Karpas-422 (cell line): Measurements from ENCODE around the gene HSF2BP. TPM values are rescaled to one million over a fixed set of nuclear protein-coding genes. Genes with fewer than 3 reads are reported as not detected.
"Not testable (repeated sequence)": the region's sequence is repeated elsewhere in the genome, so short reads cannot be mapped to it uniquely, and the experiment has no call there.

Experiments used
- DNase-seq: peaks from one replicate; pipeline ENCODE4 v3.0.0-alpha.2; 2015
- H2AFZ ChIP-seq: fragments of 200-600 bp; sonication (generic); 2 replicates; pipeline ENCODE4 v1.6.1; 2014; ENCODE audit warnings: antibody characterized with exemption, low read length, mixed read lengths
- H3K27ac ChIP-seq: fragments of 200-600 bp; sonication (generic); 2 replicates; pipeline ENCODE4 v1.5.1; 2014; ENCODE audit warnings: mild to moderate bottlenecking, low read length, moderate library complexity
- H3K27me3 ChIP-seq: fragments of 200-600 bp; sonication (generic); 2 replicates; pipeline ENCODE4 v1.6.1; 2014; ENCODE audit warnings: low read length, mixed read lengths
- H3K36me3 ChIP-seq: fragments of 200-600 bp; sonication (generic); 2 replicates; pipeline ENCODE4 v1.6.1; 2014; ENCODE audit warnings: low read length, mixed read lengths; ENCODE audit not compliant: insufficient read depth
- H3K4me1 ChIP-seq: fragments of 200-600 bp; sonication (generic); 2 replicates; pipeline ENCODE4 v1.6.1; 2014; ENCODE audit warnings: mild to moderate bottlenecking, low read length, mixed read lengths
- H3K4me2 ChIP-seq: fragments of 200-600 bp; sonication (generic); 2 replicates; pipeline ENCODE4 v1.6.1; 2014; ENCODE audit warnings: low read length, low read depth, mild to moderate bottlenecking; ENCODE audit not compliant: poor library complexity, severe bottlenecking
- H3K4me3 ChIP-seq: fragments of 200-600 bp; sonication (generic); 2 replicates; pipeline ENCODE4 v1.5.1; 2014; ENCODE audit warnings: mild to moderate bottlenecking, antibody characterized with exemption, low read length, mixed read lengths
- H3K79me2 ChIP-seq: fragments of 200-600 bp; sonication (generic); 2 replicates; pipeline ENCODE4 v1.6.1; 2014; ENCODE audit warnings: mild to moderate bottlenecking, low read length, mixed read lengths
- H3K9ac ChIP-seq: fragments of 200-600 bp; sonication (generic); 2 replicates; pipeline ENCODE4 v1.6.0; 2014; ENCODE audit warnings: low read length
- H3K9me2 ChIP-seq: fragments of 200-600 bp; sonication (generic), shearing (Covaris generic); replicated peaks from 2 replicates; pipeline ENCODE4 v1.6.0; 2014; ENCODE audit warnings: mild to moderate bottlenecking, low read length, moderate library complexity; ENCODE audit not compliant: insufficient read depth
- H3K9me3 ChIP-seq: fragments of 300-700, 200-600 bp; sonication (generic); 2 replicates; pipeline ENCODE4 v1.6.1; 2014; ENCODE audit warnings: low read length, mixed read lengths
- H4K20me1 ChIP-seq: fragments of 200-600 bp; sonication (generic); 2 replicates; pipeline ENCODE4 v1.6.1; 2014; ENCODE audit warnings: mild to moderate bottlenecking, antibody characterized with exemption, low read length, low read depth; ENCODE audit not compliant: insufficient read depth
- total RNA-seq: library from RNA; depleted of rRNA; stranded (reverse); fragments of >200 nt; shearing (Covaris generic); gene quantifications from 2 replicates; pipeline ENCODE4 v1.2.3, GENCODE V29; 2014; ENCODE audit warnings: low replicate concordance

Gene HSF2BP
- total RNA-seq, 1 experiment from 2014 or later: 0.67 TPM

DNA sequence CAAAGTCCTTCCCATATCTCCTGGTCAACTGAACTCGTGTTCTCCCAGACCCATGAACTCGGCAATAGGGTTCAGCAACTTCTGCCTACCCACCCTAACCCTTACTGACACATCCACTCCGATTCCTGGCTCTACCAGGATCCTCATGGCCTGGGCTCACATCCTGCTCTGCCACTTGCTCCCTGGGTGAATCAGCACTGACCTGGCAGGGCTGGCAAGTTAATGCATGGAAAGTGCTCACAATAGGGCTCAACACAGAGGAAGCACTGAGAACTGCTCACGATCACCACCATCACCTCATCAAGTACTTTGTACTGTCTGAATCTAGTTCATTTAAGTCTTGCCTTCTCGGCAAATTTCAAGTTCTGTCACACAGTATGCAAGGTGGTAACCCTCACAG lies 96.8 kb downstream of the HSF2BP start:
- H3K4me3 ChIP-seq, H3K27me3 ChIP-seq, H3K9ac ChIP-seq, H4K20me1 ChIP-seq, H3K36me3 ChIP-seq, H3K9me2 ChIP-seq, H2AFZ ChIP-seq, H3K79me2 ChIP-seq, H3K4me1 ChIP-seq, H3K4me2 ChIP-seq, DNase-seq, H3K9me3 ChIP-seq, H3K27ac ChIP-seq: not testable (repeated sequence)

DNA sequence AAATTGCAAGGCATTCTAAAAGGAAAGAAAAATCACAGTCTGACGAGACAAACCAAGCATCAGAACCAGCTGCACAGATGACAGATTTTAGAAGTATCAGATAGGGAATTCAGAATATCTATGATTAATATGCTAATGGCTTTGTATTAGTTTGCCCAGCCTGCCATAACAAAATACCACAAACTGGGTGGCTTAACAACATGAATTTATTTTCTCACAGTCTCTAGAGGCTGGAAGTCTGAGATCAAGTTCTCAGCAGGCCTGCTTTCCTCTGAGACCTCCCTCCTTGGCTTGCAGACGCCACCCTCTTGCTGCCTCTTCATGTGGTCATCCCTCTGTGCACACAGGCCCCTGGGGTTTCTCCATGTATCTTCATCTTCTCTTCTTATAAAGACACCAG lies 118.7 kb downstream of the HSF2BP start:
- not testable (repeated sequence) for H3K79me2 ChIP-seq, H3K4me3 ChIP-seq, H3K9me3 ChIP-seq, H3K9me2 ChIP-seq, H3K27ac ChIP-seq, H4K20me1 ChIP-seq, H3K4me2 ChIP-seq, DNase-seq, H3K9ac ChIP-seq, H3K36me3 ChIP-seq, H3K4me1 ChIP-seq, H2AFZ ChIP-seq, H3K27me3 ChIP-seq

- H3K9me3 ChIP-seq, H3K4me2 ChIP-seq, H3K27ac ChIP-seq, H3K79me2 ChIP-seq, H3K9ac ChIP-seq, H3K4me1 ChIP-seq, DNase-seq, H3K36me3 ChIP-seq, H3K4me3 ChIP-seq, H3K9me2 ChIP-seq, H2AFZ ChIP-seq, H4K20me1 ChIP-seq, H3K27me3 ChIP-seq: not testable (repeated sequence)
These were observed 136.7 kb downstream of the HSF2BP start for GRCh38 chr21:43522495-43523131.

GRCh38 chr21:43517701-43518100 lies 141.6 kb downstream of the HSF2BP start:
- not testable (repeated sequence) for H3K27ac ChIP-seq, H3K27me3 ChIP-seq, H4K20me1 ChIP-seq, H3K79me2 ChIP-seq, H2AFZ ChIP-seq, H3K9ac ChIP-seq, H3K9me2 ChIP-seq, H3K4me3 ChIP-seq, H3K4me1 ChIP-seq, H3K4me2 ChIP-seq, DNase-seq, H3K36me3 ChIP-seq, H3K9me3 ChIP-seq

- H3K4me3 ChIP-seq, H3K9me3 ChIP-seq: not testable (repeated sequence)
These were observed 142.2 kb downstream of the HSF2BP start for GRCh38 chr21:43516860-43517627.

DNA sequence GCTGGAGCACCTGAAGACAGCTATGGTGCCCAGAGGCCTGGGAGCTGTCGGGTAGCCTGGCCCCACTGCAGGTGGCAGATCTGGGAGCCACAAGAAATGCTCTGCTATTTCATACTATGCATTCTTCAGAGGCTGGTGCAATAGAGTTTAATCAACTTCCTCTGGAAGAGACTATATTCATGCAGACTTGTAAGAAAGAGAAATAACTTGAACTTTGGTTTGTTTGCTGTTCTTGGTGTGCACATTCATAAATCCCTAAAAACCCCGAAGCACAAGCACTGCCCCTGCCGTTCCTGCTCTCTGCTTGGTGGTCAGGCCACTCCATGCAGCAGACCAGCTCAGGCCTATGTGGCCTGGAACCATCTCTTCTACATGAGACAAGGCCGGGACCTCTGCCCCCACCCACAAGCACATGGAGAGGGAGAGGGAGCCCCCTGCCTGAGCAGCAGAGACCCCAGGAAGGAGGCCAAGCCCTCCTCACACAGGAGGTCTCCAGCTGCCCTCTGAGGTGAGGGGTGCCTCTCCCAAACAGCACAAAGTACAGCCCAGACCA lies 142.9 kb downstream of the HSF2BP start:
- H3K4me1 ChIP-seq, H3K9ac ChIP-seq, H4K20me1 ChIP-seq, H3K79me2 ChIP-seq, H2AFZ ChIP-seq, DNase-seq, H3K36me3 ChIP-seq, H3K27ac ChIP-seq, H3K4me3 ChIP-seq, H3K9me2 ChIP-seq, H3K4me2 ChIP-seq, H3K9me3 ChIP-seq, H3K27me3 ChIP-seq: not testable (repeated sequence)

More at GRCh38 chr21:43516860-43517627, 142.2 kb downstream of the HSF2BP start:
- not testable (repeated sequence) for H3K79me2 ChIP-seq, H3K9me2 ChIP-seq, H2AFZ ChIP-seq, H3K36me3 ChIP-seq, H3K27me3 ChIP-seq, H3K4me1 ChIP-seq, H3K4me2 ChIP-seq, H4K20me1 ChIP-seq, DNase-seq, H3K27ac ChIP-seq, H3K9ac ChIP-seq

GRCh38 chr21:43514834-43515233 lies 144.5 kb downstream of the HSF2BP start:
- not testable (repeated sequence) for H3K9me2 ChIP-seq, H3K27me3 ChIP-seq, DNase-seq, H3K79me2 ChIP-seq, H3K4me2 ChIP-seq, H3K9me3 ChIP-seq, H2AFZ ChIP-seq, H4K20me1 ChIP-seq, H3K4me3 ChIP-seq, H3K27ac ChIP-seq, H3K4me1 ChIP-seq, H3K36me3 ChIP-seq, H3K9ac ChIP-seq

DNA sequence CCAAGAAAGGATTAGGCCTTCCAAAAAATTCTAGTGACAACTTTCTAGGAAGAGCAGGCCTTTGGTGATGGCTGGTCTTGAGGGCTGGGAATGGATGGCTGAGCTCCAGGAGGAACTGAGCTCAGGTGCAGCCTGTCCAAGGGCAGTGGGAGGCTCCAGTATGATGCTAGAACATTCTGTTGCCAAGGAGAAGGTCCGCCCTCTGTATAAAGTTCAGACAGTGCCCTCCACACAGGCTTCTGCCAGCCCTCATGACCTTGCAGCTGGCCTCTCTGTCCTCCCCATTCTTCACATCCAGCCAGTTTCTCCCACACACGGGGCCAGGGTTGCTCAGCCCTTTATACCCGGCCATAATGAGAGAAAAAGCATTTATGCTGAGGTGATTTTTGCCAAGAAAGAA lies 146.3 kb downstream of the HSF2BP start:
- not testable (repeated sequence) for H3K4me2 ChIP-seq, H3K27ac ChIP-seq, H3K27me3 ChIP-seq, H4K20me1 ChIP-seq, H3K4me1 ChIP-seq, H3K9me2 ChIP-seq, DNase-seq, H3K9ac ChIP-seq, H2AFZ ChIP-seq, H3K36me3 ChIP-seq, H3K79me2 ChIP-seq, H3K4me3 ChIP-seq, H3K9me3 ChIP-seq
